Sigmoid colon (tissue), 4 donors: ENCODE results near the gene SLC8A2.

Experiments used
- POLR2A ChIP-seq, 2 donors: fragments of 450-650 bp; IDR thresholded peaks; one replicate each; pipeline ENCODE4 v1.6.1; 2016; ENCODE audit warnings: antibody characterized with exemption in 2 of 2, mild to moderate bottlenecking in 2 of 2, moderate library complexity in 2 of 2
- POLR2AphosphoS5 ChIP-seq, 4 donors: sonication (generic); formaldehyde crosslinking; IDR thresholded peaks; one replicate each; pipeline ENCODE4 v1.6.1; 2017; ENCODE audit warnings: antibody characterized with exemption in 4 of 4
- TF ChIP-seq, protein P1 (sequence below), 4 experiments: fragments of 450-650 bp in 3 of 4; fragments of 200-600 bp in 1 of 4; IDR thresholded peaks; one replicate each; pipeline ENCODE4 v1.5.1; 2016 to 2019; ENCODE audit warnings: antibody characterized with exemption in 4 of 4, mild to moderate bottlenecking in 3 of 4, moderate library complexity in 2 of 4

GRCh38 chr19:47509170-47509847, 37.6 kb upstream of the SLC8A2 start:
- TF ChIP-seq, protein P1, sequence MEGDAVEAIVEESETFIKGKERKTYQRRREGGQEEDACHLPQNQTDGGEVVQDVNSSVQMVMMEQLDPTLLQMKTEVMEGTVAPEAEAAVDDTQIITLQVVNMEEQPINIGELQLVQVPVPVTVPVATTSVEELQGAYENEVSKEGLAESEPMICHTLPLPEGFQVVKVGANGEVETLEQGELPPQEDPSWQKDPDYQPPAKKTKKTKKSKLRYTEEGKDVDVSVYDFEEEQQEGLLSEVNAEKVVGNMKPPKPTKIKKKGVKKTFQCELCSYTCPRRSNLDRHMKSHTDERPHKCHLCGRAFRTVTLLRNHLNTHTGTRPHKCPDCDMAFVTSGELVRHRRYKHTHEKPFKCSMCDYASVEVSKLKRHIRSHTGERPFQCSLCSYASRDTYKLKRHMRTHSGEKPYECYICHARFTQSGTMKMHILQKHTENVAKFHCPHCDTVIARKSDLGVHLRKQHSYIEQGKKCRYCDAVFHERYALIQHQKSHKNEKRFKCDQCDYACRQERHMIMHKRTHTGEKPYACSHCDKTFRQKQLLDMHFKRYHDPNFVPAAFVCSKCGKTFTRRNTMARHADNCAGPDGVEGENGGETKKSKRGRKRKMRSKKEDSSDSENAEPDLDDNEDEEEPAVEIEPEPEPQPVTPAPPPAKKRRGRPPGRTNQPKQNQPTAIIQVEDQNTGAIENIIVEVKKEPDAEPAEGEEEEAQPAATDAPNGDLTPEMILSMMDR (IDR thresholded peaks at IDR 0.05) = no peak
- TF ChIP-seq POLR2A (IDR thresholded peaks at IDR 0.05) (no peak), POLR2AphosphoS5 (IDR thresholded peaks at IDR 0.05) (no peak)
